HepG2 (cell line): ENCODE data around the gene ZDHHC21.

ENCODE experiments used
- EHMT2 ChIP-seq: fragments of 200-600 bp; sonication (generic); IDR thresholded peaks from 2 replicates; pipeline ENCODE4 v1.7.0; 2017; ENCODE audit warnings: antibody characterized with exemption, low read depth, low read length, borderline replicate concordance
- POLR2AphosphoS5 ChIP-seq: IDR thresholded peaks from 2 replicates; pipeline ENCODE4 v1.6.1; 2012; ENCODE audit warnings: low read depth, low read length
- RELA ChIP-seq: sonication (generic); formaldehyde crosslinking; IDR thresholded peaks from 2 replicates; pipeline ENCODE4 v1.4.0; 2020; ENCODE audit warnings: missing genetic modification reagents
- ZNF589 ChIP-seq: sonication (generic); formaldehyde crosslinking; conservative IDR thresholded peaks from 2 replicates; pipeline ENCODE4 v1.8.0; 2022; ENCODE audit warnings: mild to moderate bottlenecking, moderate library complexity, missing genetic modification reagents
- ZNF768 ChIP-seq: sonication (generic); formaldehyde crosslinking; IDR thresholded peaks from 2 replicates; pipeline ENCODE4 v1.4.0; 2020; ENCODE audit warnings: missing genetic modification reagents
- TF ChIP-seq, protein P1 (sequence below): sonication (generic); formaldehyde crosslinking; IDR thresholded peaks from 2 replicates; pipeline ENCODE4 v1.5.0; 2020; ENCODE audit warnings: mild to moderate bottlenecking, missing genetic modification reagents, moderate library complexity
- TF ChIP-seq, protein P2 (sequence below): sonication (generic); formaldehyde crosslinking; IDR thresholded peaks from 2 replicates; pipeline ENCODE4 v1.4.0; 2020; ENCODE audit warnings: missing genetic modification reagents

DNA sequence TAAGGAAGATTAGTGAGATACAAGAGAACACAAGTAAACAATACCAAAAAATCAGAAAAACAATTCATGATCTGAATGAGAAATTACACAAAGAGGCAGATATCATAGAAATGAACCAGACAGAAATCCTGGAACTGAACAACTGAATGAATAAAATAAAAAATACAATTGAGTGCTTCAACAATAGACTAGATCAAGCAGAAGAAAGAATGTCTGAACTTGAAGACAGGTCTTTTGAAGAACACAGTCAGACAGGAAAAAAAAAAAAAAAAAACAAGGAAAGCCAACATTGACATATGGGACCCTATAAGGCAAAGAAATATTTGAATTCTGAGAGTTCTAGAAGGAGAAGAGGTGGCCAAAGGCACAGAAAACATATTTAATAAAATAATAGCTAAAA, 115.2 kb downstream of the ZDHHC21 start:
- TF ChIP-seq ZNF768 (CRISPR knock-in tag) (no peak), EHMT2 (no peak), RELA (CRISPR knock-in tag) (no peak), ZNF589 (CRISPR knock-in tag) (no peak), POLR2AphosphoS5 (no peak)
- TF ChIP-seq, protein P1, sequence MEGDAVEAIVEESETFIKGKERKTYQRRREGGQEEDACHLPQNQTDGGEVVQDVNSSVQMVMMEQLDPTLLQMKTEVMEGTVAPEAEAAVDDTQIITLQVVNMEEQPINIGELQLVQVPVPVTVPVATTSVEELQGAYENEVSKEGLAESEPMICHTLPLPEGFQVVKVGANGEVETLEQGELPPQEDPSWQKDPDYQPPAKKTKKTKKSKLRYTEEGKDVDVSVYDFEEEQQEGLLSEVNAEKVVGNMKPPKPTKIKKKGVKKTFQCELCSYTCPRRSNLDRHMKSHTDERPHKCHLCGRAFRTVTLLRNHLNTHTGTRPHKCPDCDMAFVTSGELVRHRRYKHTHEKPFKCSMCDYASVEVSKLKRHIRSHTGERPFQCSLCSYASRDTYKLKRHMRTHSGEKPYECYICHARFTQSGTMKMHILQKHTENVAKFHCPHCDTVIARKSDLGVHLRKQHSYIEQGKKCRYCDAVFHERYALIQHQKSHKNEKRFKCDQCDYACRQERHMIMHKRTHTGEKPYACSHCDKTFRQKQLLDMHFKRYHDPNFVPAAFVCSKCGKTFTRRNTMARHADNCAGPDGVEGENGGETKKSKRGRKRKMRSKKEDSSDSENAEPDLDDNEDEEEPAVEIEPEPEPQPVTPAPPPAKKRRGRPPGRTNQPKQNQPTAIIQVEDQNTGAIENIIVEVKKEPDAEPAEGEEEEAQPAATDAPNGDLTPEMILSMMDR (CRISPR knock-in tag) = no peak
- TF ChIP-seq, protein P2, sequence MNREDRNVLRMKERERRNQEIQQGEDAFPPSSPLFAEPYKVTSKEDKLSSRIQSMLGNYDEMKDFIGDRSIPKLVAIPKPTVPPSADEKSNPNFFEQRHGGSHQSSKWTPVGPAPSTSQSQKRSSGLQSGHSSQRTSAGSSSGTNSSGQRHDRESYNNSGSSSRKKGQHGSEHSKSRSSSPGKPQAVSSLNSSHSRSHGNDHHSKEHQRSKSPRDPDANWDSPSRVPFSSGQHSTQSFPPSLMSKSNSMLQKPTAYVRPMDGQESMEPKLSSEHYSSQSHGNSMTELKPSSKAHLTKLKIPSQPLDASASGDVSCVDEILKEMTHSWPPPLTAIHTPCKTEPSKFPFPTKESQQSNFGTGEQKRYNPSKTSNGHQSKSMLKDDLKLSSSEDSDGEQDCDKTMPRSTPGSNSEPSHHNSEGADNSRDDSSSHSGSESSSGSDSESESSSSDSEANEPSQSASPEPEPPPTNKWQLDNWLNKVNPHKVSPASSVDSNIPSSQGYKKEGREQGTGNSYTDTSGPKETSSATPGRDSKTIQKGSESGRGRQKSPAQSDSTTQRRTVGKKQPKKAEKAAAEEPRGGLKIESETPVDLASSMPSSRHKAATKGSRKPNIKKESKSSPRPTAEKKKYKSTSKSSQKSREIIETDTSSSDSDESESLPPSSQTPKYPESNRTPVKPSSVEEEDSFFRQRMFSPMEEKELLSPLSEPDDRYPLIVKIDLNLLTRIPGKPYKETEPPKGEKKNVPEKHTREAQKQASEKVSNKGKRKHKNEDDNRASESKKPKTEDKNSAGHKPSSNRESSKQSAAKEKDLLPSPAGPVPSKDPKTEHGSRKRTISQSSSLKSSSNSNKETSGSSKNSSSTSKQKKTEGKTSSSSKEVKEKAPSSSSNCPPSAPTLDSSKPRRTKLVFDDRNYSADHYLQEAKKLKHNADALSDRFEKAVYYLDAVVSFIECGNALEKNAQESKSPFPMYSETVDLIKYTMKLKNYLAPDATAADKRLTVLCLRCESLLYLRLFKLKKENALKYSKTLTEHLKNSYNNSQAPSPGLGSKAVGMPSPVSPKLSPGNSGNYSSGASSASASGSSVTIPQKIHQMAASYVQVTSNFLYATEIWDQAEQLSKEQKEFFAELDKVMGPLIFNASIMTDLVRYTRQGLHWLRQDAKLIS (CRISPR knock-in tag) = no peak
